SK-N-SH treated with all-trans-retinoic acid at 6 μM for 48 hours (cell line): ENCODE data around the gene KCNIP2.

ENCODE experiments used
- ATAC-seq: fragments of 200-7000 bp; cut with Tn5 transposase; 3 replicates; pipeline ENCODE4 v1.9.1; 2020; ENCODE audit warnings: mild to moderate bottlenecking, moderate library complexity
- ARNTL ChIP-seq: fragments of 450-650 bp; formaldehyde crosslinking; IDR thresholded peaks from 2 replicates; pipeline ENCODE4 v1.5.0; 2020; ENCODE audit warnings: low read depth, mild to moderate bottlenecking, moderate library complexity, borderline replicate concordance
- BACH2 ChIP-seq: fragments of 250-450 bp; sonication (Bioruptor Pico); IDR thresholded peaks from 2 replicates; pipeline ENCODE4 v1.9.0; 2021; ENCODE audit warnings: mild to moderate bottlenecking, borderline replicate concordance
- CSDC2 ChIP-seq: fragments of 250-450 bp; sonication (Bioruptor Pico); IDR thresholded peaks from 2 replicates; pipeline ENCODE4 v1.5.0; 2020; ENCODE audit warnings: mild to moderate bottlenecking, moderate library complexity
- ESRRG ChIP-seq: fragments of 250-450 bp; sonication (Bioruptor Pico); IDR thresholded peaks from 2 replicates; pipeline ENCODE4 v1.6.1; 2021; ENCODE audit warnings: mild to moderate bottlenecking
- GLIS3 ChIP-seq: fragments of 250-450 bp; sonication (Bioruptor Pico); IDR thresholded peaks from 2 replicates; pipeline ENCODE4 v1.5.0; 2020; ENCODE audit warnings: mild to moderate bottlenecking, moderate library complexity
- ISL1 ChIP-seq: fragments of 250-450 bp; sonication (Bioruptor Pico); IDR thresholded peaks from 2 replicates; pipeline ENCODE4 v2.1.2; 2022; ENCODE audit warnings: mild to moderate bottlenecking, moderate library complexity
- OSR1 ChIP-seq: fragments of 250-450 bp; sonication (Bioruptor Pico); IDR thresholded peaks from 2 replicates; pipeline ENCODE4 v1.8.0; 2022; ENCODE audit warnings: moderate library complexity, mild to moderate bottlenecking, inconsistent platforms
- PPARA ChIP-seq: fragments of 250-450 bp; sonication (Bioruptor Pico); IDR thresholded peaks from 2 replicates; pipeline ENCODE4 v1.5.0; 2020; ENCODE audit warnings: mild to moderate bottlenecking, borderline replicate concordance
- RARB ChIP-seq: fragments of 250-450 bp; sonication (Bioruptor Pico); IDR thresholded peaks from 2 replicates; pipeline ENCODE4 v1.8.0; 2021; ENCODE audit warnings: mild to moderate bottlenecking, moderate library complexity
- SNAI2 ChIP-seq: fragments of 250-450 bp; sonication (Bioruptor Pico); IDR thresholded peaks from 2 replicates; pipeline ENCODE4 v1.5.0; 2020; ENCODE audit warnings: mild to moderate bottlenecking, moderate library complexity
- TCF4 ChIP-seq: fragments of 250-450 bp; sonication (Bioruptor Pico); IDR thresholded peaks from 2 replicates; pipeline ENCODE4 v1.8.0; 2021; ENCODE audit warnings: mild to moderate bottlenecking, moderate library complexity, borderline replicate concordance
- TOX ChIP-seq: fragments of 250-450 bp; sonication (Bioruptor Pico); IDR thresholded peaks from 2 replicates; pipeline ENCODE4 v1.8.0; 2021; ENCODE audit warnings: mild to moderate bottlenecking, moderate library complexity, borderline replicate concordance
- ZC3H10 ChIP-seq: fragments of 250-450 bp; sonication (Bioruptor Pico); IDR thresholded peaks from 2 replicates; pipeline ENCODE4 v1.5.1; 2021; ENCODE audit warnings: mild to moderate bottlenecking, moderate library complexity
- ZFP3 ChIP-seq: fragments of 250-450 bp; sonication (Bioruptor Pico); IDR thresholded peaks from 2 replicates; pipeline ENCODE4 v1.5.0; 2020; ENCODE audit warnings: mild to moderate bottlenecking, moderate library complexity
- ZFP30 ChIP-seq: fragments of 450-650 bp; formaldehyde crosslinking; IDR thresholded peaks from 2 replicates; pipeline ENCODE4 v1.5.0; 2022; ENCODE audit warnings: mild to moderate bottlenecking, moderate library complexity
- ZNF70 ChIP-seq: fragments of 450-650 bp; formaldehyde crosslinking; IDR thresholded peaks from 2 replicates; pipeline ENCODE4 v1.5.0; 2020; ENCODE audit warnings: mild to moderate bottlenecking, moderate library complexity
- ZNF8 ChIP-seq: fragments of 450-650 bp; formaldehyde crosslinking; IDR thresholded peaks from 2 replicates; pipeline ENCODE4 v1.5.0; 2020; ENCODE audit warnings: mild to moderate bottlenecking, moderate library complexity
- TF ChIP-seq, protein P1 (sequence below): fragments of 250-450 bp; sonication (Bioruptor Pico); IDR thresholded peaks from 2 replicates; pipeline ENCODE4 v1.8.0; 2020; ENCODE audit warnings: mild to moderate bottlenecking, moderate library complexity, borderline replicate concordance
- TF ChIP-seq, protein P2 (sequence below): fragments of 250-450 bp; sonication (Bioruptor Pico); IDR thresholded peaks from 2 replicates; pipeline ENCODE4 v1.5.1; 2020; ENCODE audit warnings: low read depth, mild to moderate bottlenecking, moderate library complexity
- TF ChIP-seq, protein P3 (sequence below): fragments of 250-450 bp; sonication (Bioruptor Pico); IDR thresholded peaks from 2 replicates; pipeline ENCODE4 v1.5.1; 2021; ENCODE audit warnings: mild to moderate bottlenecking, moderate library complexity
- TF ChIP-seq, protein P4 (sequence below): fragments of 250-450 bp; sonication (Bioruptor Pico); IDR thresholded peaks from 2 replicates; pipeline ENCODE4 v1.8.0; 2021; ENCODE audit warnings: low read depth, mild to moderate bottlenecking, moderate library complexity, borderline replicate concordance

KCNIP2 gene

DNA sequence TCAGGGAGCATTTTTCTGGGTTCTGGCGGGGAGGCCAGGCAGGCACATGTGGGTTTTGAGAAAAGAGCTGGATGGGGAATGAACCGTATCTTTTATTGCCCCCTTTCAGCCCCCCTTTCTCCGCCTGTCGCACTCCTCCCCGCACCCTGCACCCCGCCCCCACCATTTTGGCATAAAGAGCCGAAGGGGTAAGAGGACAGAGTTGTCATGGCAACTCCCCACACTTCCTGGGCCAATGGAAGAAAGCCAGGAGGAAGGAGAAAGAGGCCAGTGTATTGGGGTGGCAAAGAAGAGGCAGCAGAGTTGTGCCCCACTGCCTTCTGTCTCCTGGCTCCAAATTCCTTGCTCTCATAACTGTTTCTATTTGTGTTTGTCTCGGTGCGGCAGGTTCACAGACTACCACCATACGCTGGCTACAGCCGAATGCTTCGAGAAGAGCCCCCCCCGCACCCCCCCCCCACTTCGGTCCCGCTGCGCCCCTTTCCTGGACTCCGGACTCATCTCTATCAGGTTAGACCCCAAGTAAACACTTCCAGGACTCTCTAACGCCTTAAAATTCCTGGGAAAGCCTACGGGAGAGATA, 3.4 kb downstream of the KCNIP2 start:
- TF ChIP-seq PPARA (no peak), ZFP3 (CRISPR knock-in tag) (no peak), GLIS3 (CRISPR knock-in tag) (no peak), ZNF8 (CRISPR knock-in tag) (no peak), TCF4 (CRISPR knock-in tag) (no peak), ISL1 (CRISPR knock-in tag) (no peak), ARNTL (CRISPR knock-in tag) (no peak), BACH2 (CRISPR knock-in tag) (no peak), RARB (CRISPR knock-in tag) (no peak), ESRRG (CRISPR knock-in tag) (no peak)
- TF ChIP-seq, protein P1, sequence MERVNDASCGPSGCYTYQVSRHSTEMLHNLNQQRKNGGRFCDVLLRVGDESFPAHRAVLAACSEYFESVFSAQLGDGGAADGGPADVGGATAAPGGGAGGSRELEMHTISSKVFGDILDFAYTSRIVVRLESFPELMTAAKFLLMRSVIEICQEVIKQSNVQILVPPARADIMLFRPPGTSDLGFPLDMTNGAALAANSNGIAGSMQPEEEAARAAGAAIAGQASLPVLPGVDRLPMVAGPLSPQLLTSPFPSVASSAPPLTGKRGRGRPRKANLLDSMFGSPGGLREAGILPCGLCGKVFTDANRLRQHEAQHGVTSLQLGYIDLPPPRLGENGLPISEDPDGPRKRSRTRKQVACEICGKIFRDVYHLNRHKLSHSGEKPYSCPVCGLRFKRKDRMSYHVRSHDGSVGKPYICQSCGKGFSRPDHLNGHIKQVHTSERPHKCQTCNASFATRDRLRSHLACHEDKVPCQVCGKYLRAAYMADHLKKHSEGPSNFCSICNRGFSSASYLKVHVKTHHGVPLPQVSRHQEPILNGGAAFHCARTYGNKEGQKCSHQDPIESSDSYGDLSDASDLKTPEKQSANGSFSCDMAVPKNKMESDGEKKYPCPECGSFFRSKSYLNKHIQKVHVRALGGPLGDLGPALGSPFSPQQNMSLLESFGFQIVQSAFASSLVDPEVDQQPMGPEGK (CRISPR knock-in tag) = no peak
- TF ChIP-seq, protein P2, sequence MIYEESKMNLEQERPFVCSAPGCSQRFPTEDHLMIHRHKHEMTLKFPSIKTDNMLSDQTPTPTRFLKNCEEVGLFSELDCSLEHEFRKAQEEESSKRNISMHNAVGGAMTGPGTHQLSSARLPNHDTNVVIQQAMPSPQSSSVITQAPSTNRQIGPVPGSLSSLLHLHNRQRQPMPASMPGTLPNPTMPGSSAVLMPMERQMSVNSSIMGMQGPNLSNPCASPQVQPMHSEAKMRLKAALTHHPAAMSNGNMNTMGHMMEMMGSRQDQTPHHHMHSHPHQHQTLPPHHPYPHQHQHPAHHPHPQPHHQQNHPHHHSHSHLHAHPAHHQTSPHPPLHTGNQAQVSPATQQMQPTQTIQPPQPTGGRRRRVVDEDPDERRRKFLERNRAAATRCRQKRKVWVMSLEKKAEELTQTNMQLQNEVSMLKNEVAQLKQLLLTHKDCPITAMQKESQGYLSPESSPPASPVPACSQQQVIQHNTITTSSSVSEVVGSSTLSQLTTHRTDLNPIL = no peak
- no peak for ATAC-seq

DNA sequence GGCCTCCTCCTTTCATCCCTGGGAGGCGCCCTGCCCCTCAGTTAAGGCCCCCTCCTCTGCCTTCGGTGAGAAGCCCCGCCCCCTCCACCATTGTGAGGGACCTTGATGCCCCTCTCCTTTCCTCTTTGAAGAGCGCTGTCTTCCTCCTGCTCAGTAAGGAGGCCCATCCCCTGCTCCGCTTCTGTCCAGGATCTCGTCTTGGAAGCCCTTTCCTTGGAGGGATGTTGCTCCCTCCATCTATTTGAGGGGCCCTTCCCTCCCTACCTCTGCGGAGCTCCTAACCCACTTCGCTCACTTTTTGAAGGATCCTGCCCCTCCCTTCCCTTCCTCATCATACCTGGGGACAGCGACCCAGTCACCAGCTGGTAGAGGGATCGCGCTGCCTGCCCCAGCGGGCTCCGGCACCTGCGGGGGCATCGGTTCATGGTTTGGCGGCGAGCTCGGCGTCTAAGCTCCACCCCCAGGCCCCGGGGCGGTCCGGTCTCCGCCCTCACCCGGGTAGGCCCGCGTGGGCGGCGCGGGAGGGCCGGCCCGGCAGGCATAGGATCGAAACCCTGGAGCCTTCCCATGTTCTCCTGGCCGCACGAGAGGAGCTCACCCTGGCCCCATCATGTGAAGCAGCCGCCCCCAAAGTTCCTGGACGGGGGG, 4.1 kb downstream of the KCNIP2 start:
- TF ChIP-seq ZFP30 (CRISPR knock-in tag) = no peak
- ATAC-seq = peak; percentile 13; the same call in 1 of the 3 replicates

DNA sequence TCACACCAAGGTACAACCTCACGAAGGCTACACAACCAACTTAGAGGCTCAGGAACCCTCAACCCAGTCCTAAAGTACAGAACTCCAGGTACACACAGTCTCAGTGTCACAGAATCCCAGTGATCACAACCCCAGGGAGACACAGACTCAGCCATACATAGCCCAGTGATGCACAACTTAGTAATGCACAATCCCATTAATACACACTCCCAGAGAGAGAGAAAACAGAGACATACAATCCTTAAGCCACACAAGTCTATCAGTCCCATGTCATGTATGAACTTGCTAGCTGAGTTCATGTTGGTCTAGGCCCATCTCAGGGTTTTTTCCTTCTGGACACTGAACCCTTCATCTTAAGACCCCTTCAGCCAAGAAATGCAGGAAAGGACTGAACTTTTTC, 4.6 kb downstream of the KCNIP2 start:
- TF ChIP-seq CSDC2 (CRISPR knock-in tag) (no peak), ZFP3 (CRISPR knock-in tag) (no peak), TCF4 (CRISPR knock-in tag) (no peak), ARNTL (CRISPR knock-in tag) (no peak), ZNF70 (CRISPR knock-in tag) (no peak), SNAI2 (CRISPR knock-in tag) (no peak), ESRRG (CRISPR knock-in tag) (no peak), ISL1 (CRISPR knock-in tag) (no peak), BACH2 (CRISPR knock-in tag) (no peak)
- TF ChIP-seq, protein P3, sequence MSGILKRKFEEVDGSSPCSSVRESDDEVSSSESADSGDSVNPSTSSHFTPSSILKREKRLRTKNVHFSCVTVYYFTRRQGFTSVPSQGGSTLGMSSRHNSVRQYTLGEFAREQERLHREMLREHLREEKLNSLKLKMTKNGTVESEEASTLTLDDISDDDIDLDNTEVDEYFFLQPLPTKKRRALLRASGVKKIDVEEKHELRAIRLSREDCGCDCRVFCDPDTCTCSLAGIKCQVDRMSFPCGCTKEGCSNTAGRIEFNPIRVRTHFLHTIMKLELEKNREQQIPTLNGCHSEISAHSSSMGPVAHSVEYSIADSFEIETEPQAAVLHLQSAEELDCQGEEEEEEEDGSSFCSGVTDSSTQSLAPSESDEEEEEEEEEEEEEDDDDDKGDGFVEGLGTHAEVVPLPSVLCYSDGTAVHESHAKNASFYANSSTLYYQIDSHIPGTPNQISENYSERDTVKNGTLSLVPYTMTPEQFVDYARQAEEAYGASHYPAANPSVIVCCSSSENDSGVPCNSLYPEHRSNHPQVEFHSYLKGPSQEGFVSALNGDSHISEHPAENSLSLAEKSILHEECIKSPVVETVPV = no peak
- TF ChIP-seq, protein P4, sequence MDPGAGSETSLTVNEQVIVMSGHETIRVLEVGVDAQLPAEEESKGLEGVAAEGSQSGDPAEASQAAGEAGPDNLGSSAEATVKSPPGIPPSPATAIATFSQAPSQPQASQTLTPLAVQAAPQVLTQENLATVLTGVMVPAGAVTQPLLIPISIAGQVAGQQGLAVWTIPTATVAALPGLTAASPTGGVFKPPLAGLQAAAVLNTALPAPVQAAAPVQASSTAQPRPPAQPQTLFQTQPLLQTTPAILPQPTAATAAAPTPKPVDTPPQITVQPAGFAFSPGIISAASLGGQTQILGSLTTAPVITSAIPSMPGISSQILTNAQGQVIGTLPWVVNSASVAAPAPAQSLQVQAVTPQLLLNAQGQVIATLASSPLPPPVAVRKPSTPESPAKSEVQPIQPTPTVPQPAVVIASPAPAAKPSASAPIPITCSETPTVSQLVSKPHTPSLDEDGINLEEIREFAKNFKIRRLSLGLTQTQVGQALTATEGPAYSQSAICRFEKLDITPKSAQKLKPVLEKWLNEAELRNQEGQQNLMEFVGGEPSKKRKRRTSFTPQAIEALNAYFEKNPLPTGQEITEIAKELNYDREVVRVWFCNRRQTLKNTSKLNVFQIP (CRISPR knock-in tag) = no peak
- ATAC-seq = no peak

DNA sequence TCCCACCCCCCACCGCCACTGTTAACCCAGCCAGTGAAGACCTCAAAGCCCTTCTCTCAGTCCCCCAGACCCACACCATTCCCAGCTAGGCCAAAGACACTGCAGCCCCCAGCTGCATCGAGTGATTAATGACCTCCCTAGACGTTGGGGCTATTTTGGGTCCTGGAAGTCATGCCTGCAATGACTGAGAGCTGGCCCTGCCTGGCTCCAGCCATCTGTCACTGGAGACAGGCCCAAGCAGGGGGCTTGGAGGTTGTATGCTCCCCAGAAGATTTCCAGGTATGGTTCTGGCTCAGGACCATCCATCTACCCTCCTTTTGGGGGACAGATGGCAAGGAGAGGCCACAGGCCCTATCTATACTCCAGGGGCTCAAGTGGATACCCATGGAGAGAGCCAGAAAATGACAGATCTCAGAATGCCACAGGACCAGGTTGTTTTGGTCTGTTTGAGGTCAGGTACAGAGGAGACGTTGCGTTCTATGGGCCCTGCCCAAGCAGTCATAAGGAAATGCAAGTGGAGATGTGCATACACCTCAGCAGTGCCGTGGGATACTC, 5.1 kb downstream of the KCNIP2 start:
- TF ChIP-seq PPARA = no peak
- no peak for ATAC-seq

DNA sequence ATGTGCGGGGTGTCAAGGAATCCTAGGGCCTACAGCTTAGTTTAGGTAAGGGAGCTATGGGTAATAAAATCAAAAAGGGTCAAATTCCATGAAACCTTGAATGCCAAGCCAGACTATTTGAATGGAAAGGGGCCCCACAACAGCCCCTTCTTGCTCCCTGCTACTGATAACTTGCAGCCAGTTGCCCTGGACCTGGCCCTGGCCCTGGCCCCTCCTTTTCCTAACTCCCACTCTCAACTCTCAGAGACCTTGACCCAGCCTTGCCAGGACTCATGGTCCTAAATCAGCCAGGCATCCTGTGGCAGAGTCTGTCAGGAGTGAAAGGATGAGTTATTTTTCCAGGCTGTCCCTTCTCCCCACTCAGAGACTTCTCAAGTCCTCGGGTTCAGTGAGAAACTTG, 5.9 kb downstream of the KCNIP2 start:
- ATAC-seq = no peak
- TF ChIP-seq ZFP3 (CRISPR knock-in tag) (no peak), ZC3H10 (CRISPR knock-in tag) (no peak), OSR1 (CRISPR knock-in tag) (no peak), ISL1 (CRISPR knock-in tag) (no peak), CSDC2 (CRISPR knock-in tag) (no peak), ZNF8 (CRISPR knock-in tag) (no peak), TOX (CRISPR knock-in tag) (no peak)
- TF ChIP-seq, protein P3 = no peak
- TF ChIP-seq, protein P1 (CRISPR knock-in tag) = no peak
